Measurements from ENCODE around the gene OR4K5. TPM values are rescaled to one million over a fixed set of nuclear protein-coding genes. Genes with fewer than 3 reads are reported as not detected.
"Not testable (repeated sequence)": the region's sequence is repeated elsewhere in the genome, so short reads cannot be mapped to it uniquely, and the experiment has no call there.

The OR4K5 gene, protein sequence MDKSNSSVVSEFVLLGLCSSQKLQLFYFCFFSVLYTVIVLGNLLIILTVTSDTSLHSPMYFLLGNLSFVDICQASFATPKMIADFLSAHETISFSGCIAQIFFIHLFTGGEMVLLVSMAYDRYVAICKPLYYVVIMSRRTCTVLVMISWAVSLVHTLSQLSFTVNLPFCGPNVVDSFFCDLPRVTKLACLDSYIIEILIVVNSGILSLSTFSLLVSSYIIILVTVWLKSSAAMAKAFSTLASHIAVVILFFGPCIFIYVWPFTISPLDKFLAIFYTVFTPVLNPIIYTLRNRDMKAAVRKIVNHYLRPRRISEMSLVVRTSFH
- not detected for total RNA-seq

DNA sequence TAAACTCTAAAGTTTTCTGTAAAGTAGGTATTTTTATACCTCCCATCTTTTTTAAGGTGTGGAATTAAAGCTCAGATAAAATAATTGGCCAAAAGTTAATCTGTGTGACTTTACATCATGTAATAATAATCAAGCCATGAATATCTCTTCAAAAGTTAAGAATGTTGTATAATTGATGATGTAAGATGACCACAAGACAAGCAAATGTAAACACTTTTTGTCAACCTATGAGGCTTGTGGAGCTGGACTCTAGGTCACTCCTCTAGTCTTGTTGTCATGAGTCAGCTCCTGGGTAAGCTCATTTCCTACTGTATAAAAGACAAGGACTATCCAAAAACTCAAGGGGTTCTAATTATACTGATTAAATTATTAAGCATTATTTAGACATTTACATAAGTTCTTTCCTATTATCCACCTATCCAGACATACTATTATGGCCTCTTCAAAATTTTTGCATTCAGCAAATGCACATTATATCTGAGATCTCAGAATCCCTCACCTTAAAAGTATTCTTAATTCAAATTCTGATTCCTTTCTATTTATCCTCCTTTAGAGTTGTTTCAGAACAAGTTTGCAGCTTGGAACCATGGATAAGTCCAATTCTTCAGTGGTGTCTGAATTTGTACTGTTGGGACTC lies at the start of gene OR4K5:
TSS of gene OR4K5 (plus strand) at position 587 of the 637 bp plus-strand sequence. CDS start at position 587, 0 bp downstream.
- no peak for ATAC-seq

DNA sequence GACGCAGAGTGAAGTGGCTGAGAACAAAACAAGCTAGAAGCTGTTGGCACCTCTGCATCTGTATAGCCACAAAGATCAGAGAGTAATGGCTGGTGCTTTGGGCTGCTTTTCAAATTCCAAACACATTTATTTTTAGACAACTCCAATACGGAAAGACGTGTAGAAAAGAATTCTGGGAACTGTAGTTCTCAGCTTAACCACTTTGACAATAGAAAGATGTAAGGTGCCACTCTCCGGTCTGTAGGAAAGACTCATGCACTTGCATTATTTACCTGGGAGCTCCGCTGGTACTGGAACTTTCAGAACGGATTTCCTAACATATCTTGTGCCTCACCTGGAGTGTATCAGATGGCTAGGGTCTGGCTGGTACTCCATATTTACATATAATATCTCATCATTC lies 47.2 kb upstream of the OR4K5 start:
- no peak for ATAC-seq

DNA sequence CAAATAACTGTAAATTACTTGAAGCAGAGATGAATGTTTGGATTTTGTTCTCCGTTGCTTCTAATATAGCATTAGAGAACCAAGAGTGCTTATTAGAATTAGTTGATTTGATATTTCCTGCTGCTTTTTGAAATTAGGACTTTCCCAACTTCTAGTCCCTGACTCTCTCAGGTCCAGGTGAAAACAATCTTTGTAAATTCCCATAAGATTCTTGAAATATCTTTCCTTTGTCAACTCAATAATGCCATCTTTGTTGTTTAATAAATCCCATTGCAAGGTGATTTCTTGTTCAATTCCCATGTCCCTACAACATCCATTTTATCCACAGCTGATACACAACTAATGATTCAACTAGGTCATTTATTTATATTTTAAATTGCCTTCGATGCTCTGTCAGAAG lies 45.6 kb upstream of the OR4K5 start, which contains the start of gene OR4K2:
TSS of gene OR4K2 (plus strand) at position 301 of the 400 bp plus-strand sequence. CDS start 1,126 bp downstream, outside the sequence.
- ATAC-seq: no peak

DNA sequence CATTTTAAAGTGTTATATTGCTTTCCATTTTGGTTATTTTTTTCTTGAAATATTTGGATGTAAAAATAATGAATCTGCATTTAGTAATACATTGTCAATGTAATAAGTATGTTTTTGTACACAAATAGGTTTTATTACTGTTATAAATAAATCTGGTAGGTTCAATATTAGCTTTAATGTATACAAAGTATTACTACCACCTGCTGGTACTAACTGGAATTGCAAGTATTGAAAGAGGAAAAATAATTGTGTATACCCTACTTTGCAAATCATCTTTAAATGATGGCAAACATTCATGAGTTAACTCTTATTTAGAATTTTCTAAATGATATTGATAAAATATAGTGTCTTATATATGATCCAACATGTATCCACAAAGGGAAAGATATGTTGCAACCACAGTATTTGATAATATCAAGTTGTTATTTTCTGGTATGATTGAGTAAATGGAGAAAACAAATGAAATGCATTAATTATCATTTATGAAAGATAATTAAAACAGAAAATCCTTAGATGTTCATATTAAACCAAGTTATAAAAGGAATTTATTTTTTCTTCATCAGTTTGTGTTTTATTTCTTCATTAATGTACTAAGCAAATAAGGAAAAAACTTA lies 42.3 kb upstream of the OR4K5 start:
- no peak for ATAC-seq

DNA sequence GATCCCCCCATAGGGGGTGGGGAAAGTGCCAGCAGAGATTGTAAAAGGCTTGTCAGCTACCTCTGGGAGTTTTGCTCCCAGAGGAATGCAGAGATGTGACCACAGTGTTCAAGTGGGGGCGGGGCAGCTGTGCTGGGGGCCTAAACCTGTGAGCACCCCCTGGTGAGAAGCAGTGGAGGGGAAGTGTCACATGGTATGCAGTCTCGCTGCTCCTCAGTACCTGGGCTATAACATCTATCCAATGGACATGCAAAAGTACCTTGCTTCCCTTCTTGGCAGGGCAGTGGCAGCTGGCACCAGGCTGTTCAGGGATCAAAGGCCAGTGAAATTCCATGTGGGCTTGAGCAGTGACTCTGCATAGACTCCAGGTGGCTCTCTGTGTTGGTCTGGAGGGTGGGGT lies 25.1 kb upstream of the OR4K5 start:
- ATAC-seq: no peak

DNA sequence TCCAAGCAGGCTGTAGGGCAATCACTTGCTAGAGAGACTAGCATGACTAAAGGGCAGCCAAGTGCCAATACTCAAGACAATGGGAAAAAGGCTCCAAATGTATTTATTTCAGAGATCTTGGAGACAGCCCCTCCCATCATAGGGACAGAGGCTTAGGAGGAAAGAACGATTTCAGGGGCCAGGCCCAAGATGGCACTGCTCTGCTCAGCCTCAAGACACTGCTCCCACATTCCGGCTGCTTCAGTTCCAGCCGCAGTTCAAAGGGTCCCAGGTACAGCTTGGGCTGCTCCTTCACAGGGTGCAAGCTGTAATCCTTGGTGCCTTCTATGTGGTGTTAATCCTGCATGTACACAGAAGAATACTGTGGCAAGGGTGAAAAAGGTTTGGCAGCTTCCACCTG lies 19.4 kb upstream of the OR4K5 start:
- no peak for ATAC-seq

DNA sequence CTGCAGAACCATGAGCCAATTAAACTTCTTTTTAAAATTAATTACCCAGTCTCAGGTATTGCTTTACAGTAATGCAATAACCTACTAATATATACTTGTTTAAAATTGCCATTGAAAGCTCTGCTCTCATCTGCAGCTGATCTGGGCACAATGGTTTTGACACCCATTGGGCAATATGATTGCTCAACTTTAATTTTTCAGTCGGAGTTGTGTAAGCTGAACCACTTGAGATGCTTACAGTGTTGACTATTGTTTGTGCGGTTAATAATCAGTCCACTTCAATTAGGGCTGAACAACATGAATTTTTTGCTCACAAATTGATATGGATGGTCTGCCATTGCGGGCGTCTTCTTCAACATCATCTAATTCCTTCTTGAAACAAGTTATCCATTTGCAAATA lies 18.0 kb upstream of the OR4K5 start:
- ATAC-seq: no peak

DNA sequence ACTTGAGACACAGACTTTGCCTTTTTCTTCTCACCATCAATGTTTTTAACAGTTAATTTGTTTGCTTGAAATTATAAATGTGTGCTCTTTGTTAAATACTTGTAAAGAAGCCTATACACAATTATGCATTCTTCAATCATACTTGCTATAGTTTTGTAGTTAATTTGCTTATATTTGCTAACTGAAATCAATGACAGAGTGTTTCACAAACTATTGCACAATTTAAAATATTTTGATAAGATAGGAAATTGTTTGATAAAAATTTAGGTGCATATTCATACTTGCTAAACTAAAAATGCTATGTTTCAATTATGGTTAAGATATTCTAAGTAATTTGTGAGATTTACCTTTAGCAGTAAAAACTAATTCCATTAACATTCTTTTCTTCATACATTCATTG lies 13.7 kb upstream of the OR4K5 start:
- ATAC-seq: no peak

DNA sequence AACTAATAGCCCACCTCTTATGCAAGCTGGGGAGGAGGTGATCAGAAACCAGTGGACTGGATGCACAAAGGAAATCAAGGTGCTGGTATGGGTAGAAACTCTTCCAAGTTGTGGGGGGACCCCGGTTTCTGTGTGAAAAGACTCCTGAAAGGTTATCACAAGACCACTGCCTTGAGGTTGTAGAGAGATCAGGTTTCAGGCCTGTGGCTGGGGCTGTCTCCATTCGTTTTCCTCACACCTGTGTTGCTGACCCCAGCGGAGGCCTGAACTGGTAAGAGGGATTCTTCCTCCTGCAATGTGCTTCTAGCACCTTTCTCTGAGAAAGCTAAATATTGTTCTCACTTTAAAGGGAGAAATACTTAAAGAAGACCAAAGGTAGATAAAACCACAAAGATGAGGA lies 9.3 kb upstream of the OR4K5 start:
- no peak for ATAC-seq

DNA sequence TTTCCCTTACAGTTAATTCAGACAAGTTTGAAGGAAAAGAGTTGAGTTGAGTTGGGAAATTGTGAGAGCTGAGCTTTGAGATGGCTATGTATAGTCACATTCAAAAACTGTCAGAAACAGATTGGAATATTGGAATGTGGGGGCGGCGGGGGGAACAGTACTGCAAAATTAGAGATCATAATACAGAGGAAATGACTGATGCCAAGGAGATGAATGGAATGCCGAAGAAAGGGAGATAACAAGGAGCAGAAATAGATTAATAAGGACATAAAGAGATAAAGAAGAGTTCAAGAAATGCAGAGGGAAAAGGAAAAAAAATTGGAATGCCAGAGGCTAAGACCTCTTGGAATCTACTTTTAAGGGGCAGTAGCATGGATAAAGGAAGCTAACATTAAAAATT lies 3.2 kb upstream of the OR4K5 start:
- no peak for ATAC-seq

DNA sequence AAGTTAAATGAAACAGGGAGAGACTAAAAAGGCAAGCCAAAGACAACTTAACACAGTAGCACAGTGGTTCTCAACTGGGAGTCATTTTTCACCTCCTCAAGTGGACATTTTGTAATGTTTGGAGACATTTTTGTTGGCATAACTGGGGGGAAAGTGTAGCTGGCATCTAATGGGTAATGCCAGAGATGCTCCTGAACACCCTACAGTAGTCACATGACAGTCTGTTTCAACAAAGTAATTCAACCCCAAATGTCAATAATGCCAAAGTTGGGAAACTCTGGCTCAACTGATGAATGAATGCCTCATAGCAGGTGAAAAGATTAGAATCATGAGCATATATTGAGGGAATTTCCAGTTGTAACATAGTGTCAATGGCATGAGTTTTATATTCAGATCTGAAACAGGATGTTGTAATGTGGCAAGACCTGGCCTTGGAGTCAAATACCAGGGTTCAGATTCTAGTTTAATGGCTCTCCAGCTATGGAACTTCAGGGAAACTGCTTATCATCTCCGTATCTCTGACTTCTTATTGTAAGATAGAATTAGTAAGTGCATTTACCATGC lies 2.4 kb upstream of the OR4K5 start:
- no peak for ATAC-seq

DNA sequence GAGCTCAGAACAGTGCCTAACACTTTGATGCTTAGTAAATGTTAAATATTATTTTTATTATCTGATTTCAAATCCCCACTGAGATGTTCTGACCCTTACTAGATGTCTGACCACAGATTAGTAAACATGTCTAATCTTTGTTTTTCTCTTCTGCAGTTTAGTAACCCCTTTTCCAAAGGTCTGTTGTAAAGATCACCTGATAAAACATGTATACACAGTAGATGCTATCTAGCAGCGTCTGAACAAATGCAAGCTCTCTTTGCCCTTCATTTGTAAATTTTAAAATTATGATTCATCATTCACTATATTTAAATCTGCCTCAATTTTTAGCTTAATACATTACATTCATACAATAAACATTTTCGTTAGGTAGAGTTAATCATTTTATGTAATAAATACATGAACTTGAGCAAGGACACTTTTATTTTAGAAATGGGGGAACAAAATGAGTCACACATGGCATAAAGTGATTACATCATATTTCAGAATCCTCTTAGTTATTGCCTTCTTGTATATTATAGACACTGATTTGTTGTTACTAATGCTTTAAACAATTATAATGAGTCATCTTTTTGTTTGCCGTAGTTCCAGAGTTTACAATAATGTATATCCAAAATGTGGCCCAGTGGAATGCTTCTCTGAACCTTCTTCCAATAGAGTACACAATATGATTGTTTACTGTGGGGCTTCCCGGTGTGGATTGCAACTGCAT lies 1.7 kb upstream of the OR4K5 start:
- no peak for ATAC-seq

DNA sequence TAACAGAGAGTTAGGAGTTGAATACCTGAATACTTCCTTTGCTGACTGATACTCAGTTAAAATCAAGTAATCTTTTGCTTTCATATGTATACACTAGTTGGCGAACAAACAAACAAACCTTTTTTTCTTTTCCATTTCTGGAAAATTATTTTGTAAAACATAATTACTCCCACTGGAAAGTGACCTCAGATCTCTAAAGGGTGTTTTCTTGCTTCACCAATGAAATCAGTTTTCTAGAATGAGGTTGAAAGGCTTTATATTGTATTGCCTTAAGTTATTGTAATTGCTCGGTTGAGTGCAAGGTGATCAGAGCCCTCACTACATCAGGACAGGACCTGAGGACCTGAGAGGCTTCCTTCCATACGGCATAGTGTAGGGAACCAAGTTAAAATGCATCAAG lies 10.2 kb downstream of the OR4K5 start, which contains the start of gene OR4K1:
TSS of gene OR4K1 (plus strand) at position 301 of the 400 bp plus-strand sequence. CDS start 4,750 bp downstream, outside the sequence.
- ATAC-seq: no peak

DNA sequence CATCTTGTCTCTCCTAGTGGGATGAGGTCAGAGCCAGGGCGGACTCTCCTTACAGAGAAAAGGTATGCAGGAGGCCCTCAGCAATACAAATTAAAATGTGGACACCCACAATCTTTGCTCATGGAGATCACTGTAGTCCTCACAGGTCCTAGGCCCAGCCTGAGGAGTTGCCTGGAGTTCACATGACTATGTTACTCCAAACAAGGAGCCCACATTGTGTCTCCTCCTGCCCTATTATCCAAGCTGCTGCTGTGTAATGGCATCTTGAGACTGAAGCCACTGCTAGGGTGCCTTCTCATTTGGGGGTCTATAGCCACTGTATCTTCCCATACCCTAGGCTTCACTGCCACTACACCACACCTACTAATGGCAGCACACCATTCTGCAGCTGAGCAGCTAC lies 21.3 kb downstream of the OR4K5 start:
- ATAC-seq: no peak

DNA sequence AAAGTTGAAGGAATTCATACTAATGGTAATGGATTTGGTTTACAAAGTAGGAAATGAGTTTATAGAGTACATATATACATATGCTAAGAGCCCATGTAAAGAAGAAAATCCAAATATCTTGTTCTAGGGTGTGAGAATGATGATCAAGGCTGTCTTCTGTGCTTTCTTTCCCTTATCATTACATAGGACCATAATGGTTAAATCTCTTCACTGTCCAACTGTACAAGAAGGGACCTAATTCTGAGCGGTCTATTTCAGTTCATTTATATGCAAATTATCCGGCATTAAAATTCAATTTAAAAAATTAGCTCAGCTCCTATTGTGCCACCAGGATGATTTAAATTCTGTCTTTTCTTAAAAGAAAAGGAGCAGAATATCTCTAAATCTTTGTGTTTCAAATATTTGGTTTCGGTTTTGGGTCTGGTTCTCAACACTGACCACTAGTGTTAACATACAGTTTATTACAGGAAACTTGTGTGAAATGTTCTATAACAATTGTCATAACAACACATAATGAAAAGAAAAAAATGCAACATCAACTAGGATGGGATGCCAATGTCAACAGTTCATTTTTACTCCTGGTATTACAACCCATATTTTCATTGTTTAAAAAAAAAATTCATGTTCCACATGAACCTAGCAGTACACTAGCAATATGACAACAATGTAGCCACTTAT lies 27.1 kb downstream of the OR4K5 start:
- no peak for ATAC-seq

DNA sequence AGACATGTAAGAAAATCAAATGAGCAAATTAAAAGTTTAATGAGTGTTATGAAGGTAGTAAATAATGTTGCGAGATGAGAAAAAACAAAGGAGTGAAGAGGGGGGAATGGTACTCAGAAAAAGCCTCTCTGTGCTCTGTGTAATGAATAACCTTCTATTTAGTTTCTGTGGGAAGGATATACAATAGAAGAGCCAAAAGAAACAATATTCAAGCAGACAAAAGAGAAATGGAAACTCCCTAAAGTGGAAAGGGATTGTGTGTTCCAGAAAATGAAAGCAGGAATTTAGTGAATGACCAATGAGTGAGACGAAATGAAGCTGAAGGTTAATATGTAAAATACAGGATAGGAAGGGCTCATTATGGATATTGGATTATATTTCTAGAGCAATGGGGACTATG lies 28.8 kb downstream of the OR4K5 start:
- no peak for ATAC-seq

DNA sequence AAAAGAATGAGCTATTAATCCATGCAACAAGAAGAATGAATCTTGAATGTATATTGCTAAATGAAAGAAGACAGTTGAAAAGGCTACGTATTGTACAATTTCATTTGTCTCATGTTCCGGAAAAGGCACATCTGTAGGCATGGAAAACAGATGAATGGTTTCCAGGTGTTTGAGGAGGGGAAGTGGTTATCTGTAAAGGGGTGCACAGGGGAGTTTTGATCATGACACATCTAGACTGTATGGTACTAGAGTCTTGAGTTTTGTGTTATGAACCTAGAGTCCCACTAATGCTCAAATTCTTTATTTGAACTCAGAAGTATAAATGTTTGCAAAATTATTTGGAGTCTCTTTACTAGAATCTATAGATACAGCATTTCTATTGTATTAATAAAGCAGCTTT lies 49.3 kb downstream of the OR4K5 start:
- not testable (repeated sequence) for ATAC-seq

Other genes with a start within 250 kb of the OR4K5 start
- gene OR11H2, start 206.7 kb upstream of the OR4K5 start, total RNA-seq: not detected
- gene OR4Q3, start 177.0 kb upstream of the OR4K5 start, total RNA-seq: not detected
- not detected for gene OR4M1, start 147.1 kb upstream of the OR4K5 start, total RNA-seq
- gene OR4N2, start 116.8 kb upstream of the OR4K5 start, total RNA-seq: not detected
- gene OR4K2, start 45.5 kb upstream of the OR4K5 start, total RNA-seq: not detected
- gene OR4K1, start 10.3 kb downstream of the OR4K5 start, total RNA-seq: not detected
- gene OR4K15, start 55.0 kb downstream of the OR4K5 start, total RNA-seq: not detected
- not detected for gene OR4Q2, start 81.6 kb downstream of the OR4K5 start, total RNA-seq
- gene OR4K14, start 98.7 kb downstream of the OR4K5 start, total RNA-seq: not detected
- not detected for gene OR4K13, start 115.4 kb downstream of the OR4K5 start, total RNA-seq
- gene OR4L1, start 139.4 kb downstream of the OR4K5 start, total RNA-seq: not detected
- gene OR4K17, start 190.1 kb downstream of the OR4K5 start, total RNA-seq: not detected
- not detected for gene OR4N5, start 218.2 kb downstream of the OR4K5 start, total RNA-seq